HG02759 (cell line): ENCODE results near the gene ATXN10.
"Not testable (repeated sequence)": the region's sequence is repeated elsewhere in the genome, so short reads cannot be mapped to it uniquely, and the experiment has no call there.

Source experiments
- ATAC-seq: cut with Tn5 transposase; IDR thresholded peaks from one replicate; pipeline ENCODE4 v1.9.1; 2021; ENCODE audit warnings: mild to moderate bottlenecking, moderate library complexity; ENCODE audit not compliant: unreplicated experiment

The ATXN10 gene

GRCh38 chr22:45781459-45781858 lies 109.8 kb downstream of the ATXN10 start:
- no peak for ATAC-seq

- ATAC-seq = no peak
Observed at GRCh38 chr22:45781966-45782365, 110.3 kb downstream of the ATXN10 start.

- no peak for ATAC-seq
Observed at GRCh38 chr22:45783021-45783420, 111.4 kb downstream of the ATXN10 start.

GRCh38 chr22:45783690-45784089 lies 112.1 kb downstream of the ATXN10 start:
- no peak for ATAC-seq

GRCh38 chr22:45784357-45785277 lies 113.0 kb downstream of the ATXN10 start:
- no peak for ATAC-seq

- no peak for ATAC-seq
Observed at GRCh38 chr22:45785458-45785857, 113.8 kb downstream of the ATXN10 start.

- ATAC-seq = no peak
Observed at GRCh38 chr22:45786726-45787125, 115.1 kb downstream of the ATXN10 start.

- no peak for ATAC-seq
Observed at GRCh38 chr22:45787759-45788158, 116.1 kb downstream of the ATXN10 start.

- ATAC-seq = no peak
Observed at GRCh38 chr22:45788522-45788921, 116.9 kb downstream of the ATXN10 start.

- ATAC-seq = no peak
Observed at GRCh38 chr22:45790401-45790800, 118.8 kb downstream of the ATXN10 start.

- ATAC-seq = no peak
Observed at GRCh38 chr22:45793161-45793560, 121.5 kb downstream of the ATXN10 start.

GRCh38 chr22:45793892-45794291 lies 122.3 kb downstream of the ATXN10 start:
- no peak for ATAC-seq

- ATAC-seq = not testable (repeated sequence)
Observed at GRCh38 chr22:45796009-45796408, 124.4 kb downstream of the ATXN10 start.

GRCh38 chr22:45799291-45799690 lies 127.7 kb downstream of the ATXN10 start:
- ATAC-seq = no peak

GRCh38 chr22:45802054-45802453 lies 130.4 kb downstream of the ATXN10 start:
- no peak for ATAC-seq

- ATAC-seq = no peak
Observed at GRCh38 chr22:45804319-45804985, 132.8 kb downstream of the ATXN10 start.

- ATAC-seq = no peak
Observed at GRCh38 chr22:45804986-45805325, 133.3 kb downstream of the ATXN10 start.

- ATAC-seq = no peak
Observed at GRCh38 chr22:45805413-45805812, 133.8 kb downstream of the ATXN10 start.

- ATAC-seq = no peak
Observed at GRCh38 chr22:45807156-45807915, 135.7 kb downstream of the ATXN10 start.

- ATAC-seq = no peak
Observed at GRCh38 chr22:45812910-45813309, 141.3 kb downstream of the ATXN10 start.

- ATAC-seq = no peak
Observed at GRCh38 chr22:45814198-45814597, 142.6 kb downstream of the ATXN10 start.

- no peak for ATAC-seq
Observed at GRCh38 chr22:45816776-45817175, 145.1 kb downstream of the ATXN10 start.
